Stimulated activated CD8-positive, alpha-beta memory T cell treated with anti-CD3 and anti-CD28 coated beads, Interleukin-15, amount 100 ng/mL, for 24 hours (primary cell): Measurements from ENCODE around the gene CALHM1.
"Not testable (repeated sequence)": the region's sequence is repeated elsewhere in the genome, so short reads cannot be mapped to it uniquely, and the experiment has no call there.

ENCODE experiments used
- DNase-seq: peaks from one replicate; pipeline ENCODE4 v3.0.0-alpha.2; 2020; ENCODE audit warnings: low read depth

The CALHM1 gene

DNA sequence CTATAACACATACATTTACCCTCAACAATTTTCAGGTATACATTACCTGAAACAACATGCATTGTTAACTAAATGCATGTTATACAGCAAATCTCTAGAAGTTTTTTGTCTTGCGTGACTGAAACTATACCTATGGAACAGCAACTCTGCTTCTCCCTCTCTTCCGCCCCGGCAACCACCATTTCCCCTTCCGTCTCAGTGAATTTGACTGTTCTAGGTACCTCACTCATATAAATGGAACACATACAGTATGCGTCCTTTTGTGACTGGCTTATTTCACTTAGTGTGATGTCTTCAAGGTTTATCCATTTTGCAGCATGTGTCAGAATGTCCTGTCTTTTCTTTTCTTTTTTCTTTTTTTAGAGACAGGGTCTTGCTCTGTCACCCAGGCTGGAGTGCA, 29.1 kb downstream of the CALHM1 start:
- no peak for DNase-seq

DNA sequence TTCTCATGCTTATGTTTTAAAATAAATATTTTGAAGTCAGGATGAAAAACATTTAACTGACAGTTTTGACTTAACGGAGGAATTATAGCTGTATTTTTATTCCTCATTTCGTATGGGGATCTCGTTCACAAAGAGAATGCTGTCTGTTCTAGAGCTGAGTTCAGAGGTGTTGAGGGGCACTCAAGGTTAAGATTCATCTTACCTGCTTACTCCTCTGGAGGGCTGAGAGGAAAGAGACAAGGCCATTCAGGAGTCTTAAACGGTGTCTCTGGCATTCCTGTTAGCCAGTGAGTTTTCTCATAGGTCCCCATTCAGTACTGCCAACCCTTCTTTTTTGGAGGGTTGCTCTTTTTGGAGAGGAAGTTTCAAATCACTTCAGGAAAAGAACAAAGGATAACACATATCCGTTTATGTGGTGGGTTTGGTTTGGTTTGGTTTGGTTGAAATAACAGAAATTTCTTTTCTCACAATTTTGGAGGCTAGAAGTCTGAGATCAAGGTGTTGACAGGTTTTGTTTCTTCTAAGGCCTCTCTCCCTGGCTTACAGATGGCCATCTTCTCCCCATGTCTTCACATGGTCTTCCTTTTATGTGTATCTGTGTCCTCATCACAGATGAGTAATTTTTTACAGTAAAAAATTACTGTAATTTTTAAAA, 29.6 kb downstream of the CALHM1 start:
- DNase-seq, result no peak

DNA sequence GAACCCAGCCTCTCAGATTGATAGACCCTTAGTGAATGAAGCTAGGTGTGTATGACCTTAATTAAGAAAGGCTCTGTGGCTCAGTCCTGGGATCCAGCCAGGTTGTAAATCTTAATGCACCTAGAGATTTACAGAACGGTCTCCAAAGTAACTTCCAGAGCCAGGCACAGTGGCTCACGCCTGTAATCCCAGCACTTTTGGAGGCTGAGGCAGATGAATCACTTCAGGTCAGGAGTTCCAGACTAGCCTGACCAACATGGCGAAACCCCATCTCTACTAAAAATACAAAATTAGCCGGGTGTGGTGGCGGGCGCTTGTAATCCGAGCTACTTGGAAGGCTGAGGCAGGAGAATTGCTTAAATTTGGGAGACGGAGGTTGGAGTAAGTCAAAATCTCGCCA, 30.8 kb downstream of the CALHM1 start:
- no peak for DNase-seq

DNA sequence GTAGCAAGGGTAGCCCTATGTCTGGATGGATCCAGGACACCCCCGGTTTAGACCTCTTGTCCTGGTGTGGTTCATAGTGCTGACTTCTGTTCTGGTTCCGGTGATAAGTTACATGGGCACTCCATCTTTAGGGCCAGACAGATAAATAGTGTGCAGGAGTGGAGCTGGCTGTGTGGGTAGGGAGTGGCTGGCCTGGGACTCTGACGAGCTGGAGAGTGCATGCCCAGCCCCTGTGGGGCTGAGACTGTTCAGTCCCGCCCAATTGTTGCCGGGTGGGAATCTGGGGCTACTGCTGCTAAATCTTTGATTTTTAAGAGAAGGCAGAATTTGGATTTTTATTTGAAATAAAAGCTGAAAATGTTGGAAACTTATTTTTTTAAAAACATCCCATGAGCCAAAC, 35.0 kb downstream of the CALHM1 start:
- DNase-seq, result no peak

DNA sequence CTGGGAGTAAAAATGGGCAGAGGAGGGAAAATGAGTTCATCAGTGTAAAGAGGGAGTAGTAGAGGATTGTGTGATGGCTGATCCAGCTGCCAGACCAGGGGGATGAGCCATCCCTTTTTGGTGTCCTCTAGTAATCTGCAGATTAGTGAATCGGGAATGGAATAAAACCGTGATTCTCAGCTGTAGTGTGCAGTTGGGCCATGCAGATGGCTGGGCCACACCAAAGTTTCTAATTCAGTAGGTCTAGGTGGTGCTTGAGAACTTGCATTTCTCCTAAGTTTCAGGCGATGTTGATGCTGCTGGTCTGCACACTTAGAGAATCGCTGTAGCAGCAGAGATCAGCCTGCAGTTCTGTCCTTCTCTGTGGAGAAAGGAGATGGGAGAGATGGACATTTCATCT, 39.6 kb downstream of the CALHM1 start:
- no peak for DNase-seq

DNA sequence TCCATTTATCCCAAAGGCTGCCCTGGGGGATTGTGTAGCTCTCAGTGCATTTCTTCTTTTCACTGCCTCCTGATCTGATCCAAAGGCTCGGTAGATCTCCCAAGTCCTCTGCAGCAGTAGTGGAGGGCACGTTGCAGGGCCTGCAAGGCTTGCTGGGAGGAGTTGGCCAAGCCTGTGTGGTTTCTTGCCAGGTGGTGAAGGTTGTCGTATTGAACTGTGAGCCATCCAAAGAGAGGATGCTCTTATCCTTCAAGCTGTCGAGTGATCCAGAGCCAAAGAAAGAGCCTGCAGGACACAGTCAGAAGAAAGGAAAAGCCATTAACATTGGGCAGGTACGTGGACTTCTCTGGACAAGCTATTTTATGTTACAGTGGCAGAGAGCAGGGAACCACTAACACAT, 41.1 kb downstream of the CALHM1 start:
- no peak for DNase-seq

DNA sequence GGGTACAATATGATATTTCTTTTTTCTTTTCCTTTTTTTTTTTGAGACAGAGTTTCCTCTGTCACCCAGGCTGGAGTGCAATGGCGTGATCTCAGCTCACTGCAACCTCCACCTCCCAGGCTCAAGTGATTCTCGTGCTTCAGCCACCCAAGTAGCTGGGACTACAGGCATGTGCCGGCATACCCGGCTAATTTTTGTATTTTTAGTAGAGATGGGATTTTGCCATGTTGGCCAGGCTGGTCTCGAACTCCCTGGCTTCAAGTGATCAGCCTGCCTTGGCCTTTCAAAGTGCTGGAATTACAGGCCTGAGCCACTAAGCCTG, 41.6 kb downstream of the CALHM1 start:
- not testable (repeated sequence) for DNase-seq

DNA sequence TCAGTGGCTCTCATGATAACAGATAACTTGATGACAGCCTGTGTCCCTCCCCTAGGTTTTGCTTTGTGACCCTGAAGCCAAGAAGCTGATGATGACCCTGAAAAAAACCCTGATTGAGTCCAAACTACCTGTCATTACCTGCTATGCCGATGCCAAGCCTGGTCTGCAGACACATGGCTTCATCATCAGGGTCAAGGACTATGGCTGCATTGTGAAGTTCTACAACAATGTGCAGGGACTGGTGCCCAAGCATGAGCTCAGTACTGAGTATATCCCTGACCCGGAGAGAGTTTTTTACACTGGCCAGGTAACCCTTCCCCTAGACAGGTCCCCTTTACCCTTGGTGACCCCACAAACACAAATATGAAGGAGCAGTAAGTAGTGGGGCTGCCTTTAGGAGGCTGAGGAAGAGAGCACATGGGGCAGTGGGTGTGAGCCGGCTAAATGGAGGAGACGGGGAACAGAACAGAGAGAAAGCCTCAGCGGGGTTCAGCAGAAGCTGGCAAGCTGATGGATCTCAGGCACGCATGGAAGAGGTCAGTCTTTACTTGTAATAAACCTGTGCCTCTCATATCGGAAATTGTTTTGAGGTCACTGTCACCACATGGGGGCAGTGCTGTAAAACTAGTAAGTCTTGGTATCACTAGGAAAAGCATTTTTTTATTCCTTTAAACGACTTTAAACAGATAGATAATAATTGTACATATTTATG, 42.1 kb downstream of the CALHM1 start:
- no peak for DNase-seq

DNA sequence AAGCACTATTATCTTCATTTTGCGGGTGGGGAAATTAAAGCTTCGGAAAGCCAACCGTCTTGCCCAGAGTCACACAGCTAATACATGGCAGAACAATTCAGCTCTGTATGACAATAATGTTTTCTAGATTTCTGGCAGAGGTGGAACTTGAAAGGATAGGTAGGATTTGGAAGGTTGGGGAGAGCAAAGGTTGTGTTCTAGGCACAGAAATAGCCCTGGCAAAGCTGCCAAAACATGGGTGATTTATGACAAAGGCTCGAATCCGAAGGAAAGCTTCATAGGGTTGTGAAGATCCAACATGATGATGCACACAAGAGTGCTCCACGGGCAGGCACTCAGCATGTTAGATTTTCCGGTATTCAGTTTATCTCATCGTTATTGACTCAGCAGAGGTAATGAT, 43.1 kb downstream of the CALHM1 start:
- DNase-seq, result no peak

DNA sequence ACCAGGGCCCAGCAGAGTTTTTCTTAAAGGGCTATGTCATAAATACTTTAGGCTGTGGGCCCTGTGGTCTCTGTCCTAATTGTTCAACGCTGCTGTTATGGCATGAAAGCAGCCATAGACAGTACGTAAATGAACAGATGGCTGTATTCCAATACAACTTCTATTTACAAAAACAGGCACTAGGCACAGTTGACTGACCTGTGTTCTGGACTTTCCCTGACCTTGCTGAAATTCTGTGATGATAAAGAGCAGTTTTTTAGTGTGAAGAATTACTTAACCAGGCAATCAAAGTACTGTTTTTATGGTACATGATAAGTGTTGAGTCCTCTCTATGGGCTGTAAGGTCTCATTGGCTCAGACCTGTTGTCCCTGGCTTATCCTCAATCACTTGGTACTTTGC, 45.1 kb downstream of the CALHM1 start:
- no peak for DNase-seq
